ENCODE measurements around the gene MORN1. TPM values are rescaled to one million over a fixed set of nuclear protein-coding genes. Genes with fewer than 3 reads are reported as not detected.

Gene MORN1
- polyA plus RNA-seq, 2 donors, result 3.0 to 5.8 TPM

GRCh38 chr1:2355373-2356261 is 35.7 kb downstream of the MORN1 start:
- H3K9me3 ChIP-seq (ENCODE audit: control insufficient read depth in 2 of 2, insufficient read depth in 1 of 2, low read depth in 1 of 2, low read length in 1 of 2), result no peaks in the 10 kb centered on the region
- no peak overlapping the region for H3K27ac ChIP-seq (ENCODE audit: low read depth in 2 of 2, low read length in 1 of 2)
- H3K4me3 ChIP-seq (ENCODE audit: low read depth in 1 of 2, low read length in 2 of 2), result no peak overlapping the region
- H3K4me1 ChIP-seq (ENCODE audit: control insufficient read depth in 2 of 2, insufficient read depth in 2 of 2, low read length in 1 of 2), result peaks cover 0 to 13% of the 10 kb centered on the region in 2 donors
- 87 to 92% methylated on average over 28 of the region's 28 CpGs for WGBS, 2 donors
- peaks cover 0 to 2% of the 10 kb centered on the region in 2 donors for H3K36me3 ChIP-seq (ENCODE audit: control insufficient read depth in 2 of 2, insufficient read depth in 2 of 2, low read length in 1 of 2)
- H3K27me3 ChIP-seq (ENCODE audit: control insufficient read depth in 1 of 2, insufficient read depth in 2 of 2, low read length in 2 of 2), result no peaks in the 10 kb centered on the region

GRCh38 chr1:2354511-2355372 is 36.6 kb downstream of the MORN1 start:
- Histone ChIP-seq H3K36me3 (ENCODE audit: control insufficient read depth in 2 of 2, insufficient read depth in 2 of 2, low read length in 1 of 2) (peaks cover 0 to 2% of the 10 kb centered on the region in 2 donors), H3K4me1 (ENCODE audit: control insufficient read depth in 2 of 2, insufficient read depth in 2 of 2, low read length in 1 of 2) (peaks cover 0 to 13% of the 10 kb centered on the region in 2 donors), H3K9me3 (ENCODE audit: control insufficient read depth in 2 of 2, insufficient read depth in 1 of 2, low read depth in 1 of 2, low read length in 1 of 2) (no peaks in the 10 kb centered on the region), H3K4me3 (ENCODE audit: low read depth in 1 of 2, low read length in 2 of 2) (no peak overlapping the region), H3K27ac (ENCODE audit: low read depth in 2 of 2, low read length in 1 of 2) (no peak overlapping the region), H3K27me3 (ENCODE audit: control insufficient read depth in 1 of 2, insufficient read depth in 2 of 2, low read length in 2 of 2) (no peaks in the 10 kb centered on the region)
- 82 to 88% methylated on average over 37 to 38 of the region's 38 CpGs for WGBS, 2 donors

- Histone ChIP-seq H3K27ac (ENCODE audit: low read depth in 2 of 2, low read length in 1 of 2) (no peak overlapping the region), H3K4me3 (ENCODE audit: low read depth in 1 of 2, low read length in 2 of 2) (no peak overlapping the region), H3K9me3 (ENCODE audit: control insufficient read depth in 2 of 2, insufficient read depth in 1 of 2, low read depth in 1 of 2, low read length in 1 of 2) (no peaks in the 10 kb centered on the region), H3K27me3 (ENCODE audit: control insufficient read depth in 1 of 2, insufficient read depth in 2 of 2, low read length in 2 of 2) (no peaks in the 10 kb centered on the region), H3K4me1 (ENCODE audit: control insufficient read depth in 2 of 2, insufficient read depth in 2 of 2, low read length in 1 of 2) (peaks cover 0 to 13% of the 10 kb centered on the region in 2 donors), H3K36me3 (ENCODE audit: control insufficient read depth in 2 of 2, insufficient read depth in 2 of 2, low read length in 1 of 2) (peaks cover 0 to 2% of the 10 kb centered on the region in 2 donors)
- WGBS, 2 donors, result 83% methylated on average over 28 of the region's 28 CpGs
Observed at GRCh38 chr1:2353551-2354438, 37.6 kb downstream of the MORN1 start.

GRCh38 chr1:2352897-2353550 is 38.3 kb downstream of the MORN1 start:
- 58 to 61% methylated on average over 21 of the region's 21 CpGs for WGBS, 2 donors
- Histone ChIP-seq H3K27ac (ENCODE audit: low read depth in 2 of 2, low read length in 1 of 2) (no peak overlapping the region), H3K4me1 (ENCODE audit: control insufficient read depth in 2 of 2, insufficient read depth in 2 of 2, low read length in 1 of 2) (peaks cover 0 to 13% of the 10 kb centered on the region in 2 donors), H3K27me3 (ENCODE audit: control insufficient read depth in 1 of 2, insufficient read depth in 2 of 2, low read length in 2 of 2) (no peaks in the 10 kb centered on the region), H3K9me3 (ENCODE audit: control insufficient read depth in 2 of 2, insufficient read depth in 1 of 2, low read depth in 1 of 2, low read length in 1 of 2) (no peaks in the 10 kb centered on the region), H3K36me3 (ENCODE audit: control insufficient read depth in 2 of 2, insufficient read depth in 2 of 2, low read length in 1 of 2) (peaks cover 0 to 2% of the 10 kb centered on the region in 2 donors), H3K4me3 (ENCODE audit: low read depth in 1 of 2, low read length in 2 of 2) (no peak overlapping the region)

- 75 to 86% methylated on average over 11 of the region's 11 CpGs for WGBS, 2 donors
- H3K36me3 ChIP-seq (ENCODE audit: control insufficient read depth in 2 of 2, insufficient read depth in 2 of 2, low read length in 1 of 2), result peaks cover 0 to 2% of the 10 kb centered on the region in 2 donors
- H3K4me3 ChIP-seq (ENCODE audit: low read depth in 1 of 2, low read length in 2 of 2), result no peak overlapping the region
- no peaks in the 10 kb centered on the region for H3K9me3 ChIP-seq (ENCODE audit: control insufficient read depth in 2 of 2, insufficient read depth in 1 of 2, low read depth in 1 of 2, low read length in 1 of 2)
- no peak overlapping the region for H3K27ac ChIP-seq (ENCODE audit: low read depth in 2 of 2, low read length in 1 of 2)
- H3K27me3 ChIP-seq (ENCODE audit: control insufficient read depth in 1 of 2, insufficient read depth in 2 of 2, low read length in 2 of 2), result no peaks in the 10 kb centered on the region
- H3K4me1 ChIP-seq (ENCODE audit: control insufficient read depth in 2 of 2, insufficient read depth in 2 of 2, low read length in 1 of 2), result peaks cover under 1 to 13% of the 10 kb centered on the region in 2 donors
Observed at GRCh38 chr1:2352341-2352896, 38.9 kb downstream of the MORN1 start.

GRCh38 chr1:2351723-2352122 is 39.6 kb downstream of the MORN1 start:
- 90 to 93% methylated on average over 8 of the region's 8 CpGs for WGBS, 2 donors
- peaks cover 3 to 13% of the 10 kb centered on the region in 2 donors for H3K4me1 ChIP-seq (ENCODE audit: control insufficient read depth in 2 of 2, insufficient read depth in 2 of 2, low read length in 1 of 2)
- no peaks in the 10 kb centered on the region for H3K27me3 ChIP-seq (ENCODE audit: control insufficient read depth in 1 of 2, insufficient read depth in 2 of 2, low read length in 2 of 2)
- no peaks in the 10 kb centered on the region for H3K9me3 ChIP-seq (ENCODE audit: control insufficient read depth in 2 of 2, insufficient read depth in 1 of 2, low read depth in 1 of 2, low read length in 1 of 2)
- no peak overlapping the region for H3K4me3 ChIP-seq (ENCODE audit: low read depth in 1 of 2, low read length in 2 of 2)
- H3K27ac ChIP-seq (ENCODE audit: low read depth in 2 of 2, low read length in 1 of 2), result no peak overlapping the region
- H3K36me3 ChIP-seq (ENCODE audit: control insufficient read depth in 2 of 2, insufficient read depth in 2 of 2, low read length in 1 of 2), result no peaks in the 10 kb centered on the region

GRCh38 chr1:2350911-2351655 is 40.3 kb downstream of the MORN1 start:
- H3K4me3 ChIP-seq (ENCODE audit: low read depth in 1 of 2, low read length in 2 of 2), result no peak overlapping the region
- no peak overlapping the region for H3K27ac ChIP-seq (ENCODE audit: low read depth in 2 of 2, low read length in 1 of 2)
- no peaks in the 10 kb centered on the region for H3K36me3 ChIP-seq (ENCODE audit: control insufficient read depth in 2 of 2, insufficient read depth in 2 of 2, low read length in 1 of 2)
- H3K4me1 ChIP-seq (ENCODE audit: control insufficient read depth in 2 of 2, insufficient read depth in 2 of 2, low read length in 1 of 2), result peaks cover 3 to 13% of the 10 kb centered on the region in 2 donors
- H3K27me3 ChIP-seq (ENCODE audit: control insufficient read depth in 1 of 2, insufficient read depth in 2 of 2, low read length in 2 of 2), result no peaks in the 10 kb centered on the region
- H3K9me3 ChIP-seq (ENCODE audit: control insufficient read depth in 2 of 2, insufficient read depth in 1 of 2, low read depth in 1 of 2, low read length in 1 of 2), result no peaks in the 10 kb centered on the region
- WGBS, 2 donors, result 83 to 88% methylated on average over 31 of the region's 31 CpGs

- Histone ChIP-seq H3K36me3 (ENCODE audit: control insufficient read depth in 2 of 2, insufficient read depth in 2 of 2, low read length in 1 of 2) (no peaks in the 10 kb centered on the region), H3K27me3 (ENCODE audit: control insufficient read depth in 1 of 2, insufficient read depth in 2 of 2, low read length in 2 of 2) (no peaks in the 10 kb centered on the region), H3K9me3 (ENCODE audit: control insufficient read depth in 2 of 2, insufficient read depth in 1 of 2, low read depth in 1 of 2, low read length in 1 of 2) (no peaks in the 10 kb centered on the region), H3K4me3 (ENCODE audit: low read depth in 1 of 2, low read length in 2 of 2) (no peak overlapping the region), H3K4me1 (ENCODE audit: control insufficient read depth in 2 of 2, insufficient read depth in 2 of 2, low read length in 1 of 2) (peaks cover 3 to 13% of the 10 kb centered on the region in 2 donors), H3K27ac (ENCODE audit: low read depth in 2 of 2, low read length in 1 of 2) (no peak overlapping the region)
- 69 to 73% methylated on average over 10 of the region's 10 CpGs for WGBS, 2 donors
Observed at GRCh38 chr1:2350501-2350900, 40.9 kb downstream of the MORN1 start.

Measured in esophagus (tissue), 2 donors.